Activated CD4-positive, alpha-beta memory T cell treated with anti-CD3 and anti-CD28 coated beads, Interleukin-2, amount 10 ng/mL, durations not matched to agents 7 days and 5 days (primary cell): ENCODE results near the gene IFIH1. TPM values are rescaled to one million over a fixed set of nuclear protein-coding genes. Genes with fewer than 3 reads are reported as not detected.
A peak's percentile ranks its signal among the peaks of the same experiment; 100 is the strongest.

Source experiments
- CTCF ChIA-PET: fragments of 350-600 bp; sonication (Branson Sonifier 250); formaldehyde crosslinking; loops from one replicate; lab custom pipeline; 2021; ENCODE audit warnings: antibody characterized with exemption, inconsistent platforms; lab: Charles Lee
- POLR2A ChIA-PET: fragments of 350-600 bp; sonication (Branson Sonifier 250); formaldehyde crosslinking; loops from one replicate; lab custom pipeline; 2021; ENCODE audit warnings: antibody characterized with exemption; lab: Charles Lee
- DNase-seq: peaks from one replicate; pipeline ENCODE4 v3.0.0-alpha.2; 2020
- H3K27ac Mint-ChIP-seq: one replicate; pipeline ENCODE4 v1.8.0; 2021; ENCODE audit warnings: mild to moderate bottlenecking, mixed read lengths
- H3K27me3 Mint-ChIP-seq: one replicate; pipeline ENCODE4 v1.8.0; 2021; ENCODE audit warnings: mixed read lengths
- H3K36me3 Mint-ChIP-seq: one replicate; pipeline ENCODE4 v1.8.0; 2021; ENCODE audit warnings: low read depth, mixed read lengths
- H3K4me1 Mint-ChIP-seq: one replicate; pipeline ENCODE4 v1.8.0; 2021; ENCODE audit warnings: mixed read lengths
- H3K4me3 Mint-ChIP-seq: one replicate; pipeline ENCODE4 v1.8.0; 2021; ENCODE audit warnings: mild to moderate bottlenecking, mixed read lengths
- H3K9me3 Mint-ChIP-seq: one replicate; pipeline ENCODE4 v1.8.0; 2021; ENCODE audit warnings: mixed read lengths
- total RNA-seq, 2 experiments: library from RNA; stranded (reverse); gene quantifications; one replicate each; pipeline ENCODE4 v1.2.3, GENCODE V29; 2021

The IFIH1 gene
- total RNA-seq, 2 experiments from 2014 or later, result 63.9 to 66.9 TPM

DNA sequence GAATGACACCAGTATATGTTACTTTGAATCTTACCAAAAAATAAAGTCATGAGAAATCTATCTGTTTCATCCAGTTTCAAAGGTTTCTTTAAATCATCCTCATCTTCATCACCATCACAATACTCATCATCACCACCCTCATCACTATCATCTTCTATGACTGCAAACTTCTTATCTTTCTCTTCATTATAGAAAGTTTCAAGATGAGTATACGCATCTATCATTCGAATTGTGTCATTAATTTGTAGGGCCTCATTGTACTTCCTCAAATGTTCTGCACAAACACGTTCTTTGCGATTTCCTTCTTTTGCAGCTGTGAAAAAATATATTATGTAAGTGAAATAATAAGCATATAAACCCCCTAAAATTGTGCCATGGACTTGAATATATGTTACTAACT is 41.1 kb downstream of the IFIH1 start:
- peaks cover 69% of the 10 kb centered on the region for H3K36me3 Mint-ChIP-seq
- ChIA-PET CTCF (interaction anchor here (1.0 to 1.2 kb wide), 2 partner anchors 21 to 24 kb away, joined by 3 read pairs; no protein-coding TSS in a partner anchor), POLR2A (no interaction called here)
- no peak for DNase-seq
- H3K4me3 Mint-ChIP-seq, result no peak overlapping the region
- H3K27ac Mint-ChIP-seq, result no peak overlapping the region
- H3K4me1 Mint-ChIP-seq, result peaks cover 7% of the 10 kb centered on the region
- H3K27me3 Mint-ChIP-seq, result no peaks in the 10 kb centered on the region
- H3K9me3 Mint-ChIP-seq, result no peaks in the 10 kb centered on the region

GRCh38 chr2:162267996-162268395 is 50.5 kb downstream of the IFIH1 start:
- Mint-ChIP-seq H3K36me3 (peaks cover 83% of the 10 kb centered on the region), H3K4me3 (no peak overlapping the region), H3K9me3 (no peaks in the 10 kb centered on the region), H3K27ac (no peak overlapping the region), H3K4me1 (no peaks in the 10 kb centered on the region), H3K27me3 (no peaks in the 10 kb centered on the region)
- CTCF ChIA-PET, result no interaction called here
- DNase-seq, result no peak
- POLR2A ChIA-PET, result no interaction called here

DNA sequence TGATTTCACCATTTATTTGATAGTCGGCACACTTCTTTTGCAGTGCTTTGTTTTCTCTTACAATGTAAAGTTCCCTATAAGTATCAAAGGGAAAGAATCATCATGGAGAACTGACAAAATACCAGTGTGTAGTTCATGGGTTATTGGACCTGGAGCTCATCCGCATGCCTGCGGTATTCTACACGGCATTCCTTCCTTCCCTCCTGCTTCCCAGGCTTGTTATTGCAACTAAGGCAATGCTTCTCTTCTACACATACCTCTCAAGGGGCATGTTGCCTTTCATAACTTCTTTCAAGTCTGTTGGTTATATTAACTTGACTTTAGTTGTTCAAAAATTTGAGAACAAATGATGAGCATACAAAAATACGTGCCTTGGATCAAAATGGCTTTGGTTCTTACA is 51.0 kb downstream of the IFIH1 start:
- H3K36me3 Mint-ChIP-seq, result peaks cover 80% of the 10 kb centered on the region
- ChIA-PET POLR2A (no interaction called here), CTCF (no interaction called here)
- no peak for DNase-seq
- H3K4me3 Mint-ChIP-seq, result no peak overlapping the region
- H3K27ac Mint-ChIP-seq, result no peak overlapping the region
- no peaks in the 10 kb centered on the region for H3K4me1 Mint-ChIP-seq
- no peaks in the 10 kb centered on the region for H3K27me3 Mint-ChIP-seq
- H3K9me3 Mint-ChIP-seq, result no peaks in the 10 kb centered on the region

DNA sequence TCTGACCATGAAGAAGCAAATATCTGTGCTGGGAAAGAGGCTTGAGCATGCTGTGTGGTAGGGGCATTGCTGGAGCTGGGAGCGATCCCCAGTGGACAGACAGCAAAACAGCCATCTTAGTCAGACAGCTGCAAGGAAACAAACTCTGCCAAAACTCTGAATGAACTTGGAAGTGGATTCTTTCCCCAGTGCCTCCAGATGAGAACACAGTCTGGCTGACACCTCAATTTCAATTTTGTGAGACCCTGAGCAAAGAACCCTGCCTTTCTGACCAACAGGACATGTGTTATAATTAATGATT is 52.1 kb downstream of the IFIH1 start:
- POLR2A ChIA-PET, result no interaction called here
- Mint-ChIP-seq H3K4me1 (peaks cover 7% of the 10 kb centered on the region), H3K4me3 (no peak overlapping the region), H3K27ac (no peak overlapping the region), H3K36me3 (peaks cover 69% of the 10 kb centered on the region), H3K27me3 (no peaks in the 10 kb centered on the region), H3K9me3 (no peaks in the 10 kb centered on the region)
- CTCF ChIA-PET, result no interaction called here
- no peak for DNase-seq

- Mint-ChIP-seq H3K27ac (no peak overlapping the region), H3K4me3 (no peak overlapping the region), H3K9me3 (no peaks in the 10 kb centered on the region), H3K36me3 (peaks cover 63% of the 10 kb centered on the region), H3K27me3 (no peaks in the 10 kb centered on the region), H3K4me1 (peaks cover 12% of the 10 kb centered on the region)
- ChIA-PET POLR2A (no interaction called here), CTCF (no interaction called here)
- no peak for DNase-seq
These were observed 52.6 kb downstream of the IFIH1 start for GRCh38 chr2:162265666-162266459.

GRCh38 chr2:162261032-162261945 is 57.2 kb downstream of the IFIH1 start:
- H3K27me3 Mint-ChIP-seq, result peaks cover 11% of the 10 kb centered on the region
- no peaks in the 10 kb centered on the region for H3K9me3 Mint-ChIP-seq
- H3K4me3 Mint-ChIP-seq, result no peak overlapping the region
- peaks cover 12% of the 10 kb centered on the region for H3K4me1 Mint-ChIP-seq
- peaks cover 25% of the 10 kb centered on the region for H3K36me3 Mint-ChIP-seq
- H3K27ac Mint-ChIP-seq, result peak overlapping the region; percentile 26
- CTCF ChIA-PET, result interaction anchor here (0.9 kb wide), 1 partner anchor 41 kb away, joined by 3 read pairs; no protein-coding TSS in a partner anchor
- POLR2A ChIA-PET, result interaction anchor here (1.5 kb wide), 1 partner anchor 37 kb away, joined by 4 read pairs; no protein-coding TSS in a partner anchor
- DNase-seq, result peak; percentile 17

GRCh38 chr2:162258686-162259085 is 59.8 kb downstream of the IFIH1 start:
- ChIA-PET POLR2A (no interaction called here), CTCF (no interaction called here)
- H3K27me3 Mint-ChIP-seq, result peaks cover 12% of the 10 kb centered on the region
- no peak overlapping the region for H3K4me3 Mint-ChIP-seq
- peaks cover 8% of the 10 kb centered on the region for H3K36me3 Mint-ChIP-seq
- no peak overlapping the region for H3K27ac Mint-ChIP-seq
- no peaks in the 10 kb centered on the region for H3K9me3 Mint-ChIP-seq
- no peak for DNase-seq
- H3K4me1 Mint-ChIP-seq, result peaks cover 12% of the 10 kb centered on the region

GRCh38 chr2:162258169-162258568 is 60.3 kb downstream of the IFIH1 start:
- no peak for DNase-seq
- ChIA-PET POLR2A (no interaction called here), CTCF (no interaction called here)
- H3K27ac Mint-ChIP-seq, result no peak overlapping the region
- H3K27me3 Mint-ChIP-seq, result peaks cover 12% of the 10 kb centered on the region
- H3K36me3 Mint-ChIP-seq, result peaks cover 3% of the 10 kb centered on the region
- no peak overlapping the region for H3K4me3 Mint-ChIP-seq
- peaks cover 12% of the 10 kb centered on the region for H3K4me1 Mint-ChIP-seq
- H3K9me3 Mint-ChIP-seq, result no peaks in the 10 kb centered on the region

GRCh38 chr2:162257425-162257824 is 61.1 kb downstream of the IFIH1 start:
- no peak overlapping the region for H3K27ac Mint-ChIP-seq
- ChIA-PET POLR2A (no interaction called here), CTCF (no interaction called here)
- H3K36me3 Mint-ChIP-seq, result no peaks in the 10 kb centered on the region
- DNase-seq, result no peak
- peaks cover 12% of the 10 kb centered on the region for H3K4me1 Mint-ChIP-seq
- H3K27me3 Mint-ChIP-seq, result peaks cover 12% of the 10 kb centered on the region
- no peaks in the 10 kb centered on the region for H3K9me3 Mint-ChIP-seq
- H3K4me3 Mint-ChIP-seq, result no peak overlapping the region

DNA sequence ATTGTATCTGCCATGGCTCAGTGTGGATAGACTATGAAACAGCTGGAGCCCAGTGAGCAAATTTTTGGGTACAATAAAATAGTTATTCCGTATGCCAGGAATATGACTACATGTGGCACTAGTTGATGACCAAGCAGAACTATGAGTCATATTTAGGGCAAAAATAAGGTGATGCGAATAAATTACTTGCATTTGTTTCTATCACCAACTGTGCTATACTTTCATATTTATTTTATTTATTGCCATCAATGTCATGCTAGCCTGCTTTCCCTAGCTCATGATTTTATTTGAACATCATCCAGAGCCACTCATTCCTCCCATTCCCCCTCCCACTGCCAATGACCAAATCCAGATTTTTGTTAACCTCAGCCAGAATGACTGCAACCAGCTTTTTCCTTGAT is 61.9 kb downstream of the IFIH1 start:
- CTCF ChIA-PET, result no interaction called here
- H3K36me3 Mint-ChIP-seq, result no peaks in the 10 kb centered on the region
- no peak for DNase-seq
- peaks cover 12% of the 10 kb centered on the region for H3K27me3 Mint-ChIP-seq
- no peak overlapping the region for H3K4me3 Mint-ChIP-seq
- H3K27ac Mint-ChIP-seq, result no peak overlapping the region
- POLR2A ChIA-PET, result no interaction called here
- H3K9me3 Mint-ChIP-seq, result no peaks in the 10 kb centered on the region
- H3K4me1 Mint-ChIP-seq, result peaks cover 7% of the 10 kb centered on the region

DNA sequence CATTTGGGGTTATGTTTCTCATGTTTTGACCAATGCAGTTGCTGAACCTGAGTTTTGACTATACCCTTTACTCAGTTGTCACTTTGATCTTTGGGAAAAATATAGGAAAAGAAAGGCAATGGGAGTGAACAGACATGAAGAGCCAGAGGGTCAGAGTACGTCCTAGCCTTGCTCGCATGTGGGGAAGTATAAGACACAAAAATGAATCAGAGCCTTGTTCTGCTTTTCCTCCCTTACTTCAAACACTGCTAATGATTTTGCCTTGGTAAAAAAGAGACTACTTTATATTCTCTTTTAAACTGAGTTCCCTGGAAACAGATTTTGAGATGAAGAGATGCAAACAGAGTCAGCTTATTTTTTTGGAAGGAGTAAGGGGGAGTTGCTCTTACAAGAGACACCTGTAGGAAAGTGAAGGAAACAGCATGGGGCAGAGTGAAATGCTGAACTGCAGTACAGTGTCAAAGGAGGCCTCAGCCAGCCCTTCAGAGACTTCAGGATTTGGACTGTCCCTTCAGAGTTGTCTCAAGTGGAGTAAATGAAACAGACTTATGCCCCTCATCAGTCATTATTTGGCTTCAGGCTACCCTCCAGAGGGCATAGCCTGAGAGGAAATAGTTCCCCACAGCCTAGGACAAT is 64.1 kb downstream of the IFIH1 start:
- peaks cover 14% of the 10 kb centered on the region for H3K27me3 Mint-ChIP-seq
- H3K36me3 Mint-ChIP-seq, result no peaks in the 10 kb centered on the region
- DNase-seq, result no peak
- H3K4me1 Mint-ChIP-seq, result no peaks in the 10 kb centered on the region
- ChIA-PET CTCF (no interaction called here), POLR2A (no interaction called here)
- H3K27ac Mint-ChIP-seq, result no peak overlapping the region
- H3K9me3 Mint-ChIP-seq, result no peaks in the 10 kb centered on the region
- H3K4me3 Mint-ChIP-seq, result no peak overlapping the region

GRCh38 chr2:162253435-162253834 is 65.0 kb downstream of the IFIH1 start:
- no peaks in the 10 kb centered on the region for H3K9me3 Mint-ChIP-seq
- DNase-seq, result no peak
- no peak overlapping the region for H3K27ac Mint-ChIP-seq
- H3K4me1 Mint-ChIP-seq, result no peaks in the 10 kb centered on the region
- no peak overlapping the region for H3K4me3 Mint-ChIP-seq
- POLR2A ChIA-PET, result no interaction called here
- CTCF ChIA-PET, result interaction anchor here (1.1 kb wide), 1 partner anchor 45 kb away, joined by 3 read pairs; no protein-coding TSS in a partner anchor
- no peaks in the 10 kb centered on the region for H3K36me3 Mint-ChIP-seq
- H3K27me3 Mint-ChIP-seq, result peaks cover 14% of the 10 kb centered on the region

GRCh38 chr2:162252153-162252552 is 66.3 kb downstream of the IFIH1 start:
- Mint-ChIP-seq H3K4me1 (no peaks in the 10 kb centered on the region), H3K4me3 (no peak overlapping the region), H3K36me3 (no peaks in the 10 kb centered on the region), H3K27ac (no peak overlapping the region), H3K27me3 (peaks cover 15% of the 10 kb centered on the region), H3K9me3 (no peaks in the 10 kb centered on the region)
- POLR2A ChIA-PET, result no interaction called here
- CTCF ChIA-PET, result interaction anchor here (1.1 kb wide), 1 partner anchor 46 kb away, joined by 3 read pairs; no protein-coding TSS in a partner anchor
- no peak for DNase-seq
